Neuronal stem cell (in vitro differentiated cells): Measurements from ENCODE around the gene KY. TPM values are rescaled to one million over a fixed set of nuclear protein-coding genes. Genes with fewer than 3 reads are reported as not detected.

Source experiments
- DNase-seq: peaks from one replicate; pipeline ENCODE4 v3.0.0-alpha.2; 2013; ENCODE audit warnings: low spot score
- H2AFZ ChIP-seq: one replicate; pipeline ENCODE4 v1.6.1; 2013; ENCODE audit warnings: mild to moderate bottlenecking, low read length, inconsistent platforms
- H2AK5ac ChIP-seq: 2 replicates; pipeline ENCODE4 v1.6.1; 2013; ENCODE audit warnings: low read depth, mild to moderate bottlenecking, inconsistent platforms, low read length, moderate library complexity, mixed read lengths
- H2BK120ac ChIP-seq: 2 replicates; pipeline ENCODE4 v1.6.1; 2013; ENCODE audit warnings: low read depth, mild to moderate bottlenecking, inconsistent platforms, low read length, moderate library complexity, mixed read lengths
- H2BK12ac ChIP-seq: one replicate; pipeline ENCODE4 v1.6.1; 2013; ENCODE audit warnings: low read length, inconsistent platforms
- H2BK15ac ChIP-seq: 2 replicates; pipeline ENCODE4 v1.6.1; 2013; ENCODE audit warnings: mild to moderate bottlenecking, low read length, inconsistent platforms, mixed read lengths
- H2BK5ac ChIP-seq: one replicate; pipeline ENCODE4 v1.6.1; 2013; ENCODE audit warnings: inconsistent platforms, mild to moderate bottlenecking, low read length, moderate library complexity
- H3K14ac ChIP-seq: one replicate; pipeline ENCODE4 v1.6.1; 2013; ENCODE audit warnings: low read length, inconsistent platforms
- H3K18ac ChIP-seq: 2 replicates; pipeline ENCODE4 v1.6.1; 2013; ENCODE audit warnings: low read length, inconsistent platforms
- H3K23ac ChIP-seq: 2 replicates; pipeline ENCODE4 v1.6.1; 2013; ENCODE audit warnings: low read depth, mild to moderate bottlenecking, mixed read lengths, low read length, inconsistent platforms; ENCODE audit not compliant: poor library complexity
- H3K27ac ChIP-seq: replicated peaks from 3 replicates; pipeline ENCODE4 v1.5.1; 2013; ENCODE audit warnings: low read length, inconsistent platforms
- H3K27me3 ChIP-seq, 3 experiments: 2 replicates each; pipeline ENCODE4 v1.6.1; 2013; ENCODE audit warnings: low read length in 3 of 3, mild to moderate bottlenecking in 2 of 3, inconsistent platforms in 1 of 3, low read depth in 1 of 3, mixed read lengths in 1 of 3, moderate library complexity in 1 of 3; ENCODE audit not compliant: control insufficient read depth in 3 of 3, insufficient read depth in 3 of 3
- H3K36me3 ChIP-seq, 2 donors: replicated peaks in 1 of 2; 2 replicates each; pipeline ENCODE4 v1.6.1; 2013; ENCODE audit warnings: low read length in 2 of 2; ENCODE audit not compliant: control insufficient read depth in 2 of 2, insufficient read depth in 2 of 2
- H3K4ac ChIP-seq: 2 replicates; pipeline ENCODE4 v1.6.1; 2013; ENCODE audit warnings: inconsistent platforms, mild to moderate bottlenecking, low read length, moderate library complexity
- H3K4me1 ChIP-seq, 2 donors: 1 replicate in 1 of 2; 2 replicates in 1 of 2; pipeline ENCODE4 v1.6.1; 2013; ENCODE audit warnings: low read length in 2 of 2, low read depth in 1 of 2; ENCODE audit not compliant: control insufficient read depth in 2 of 2, insufficient read depth in 1 of 2
- H3K4me2 ChIP-seq: one replicate; pipeline ENCODE4 v1.6.1; 2013; ENCODE audit warnings: mild to moderate bottlenecking, low read length, inconsistent platforms; ENCODE audit not compliant: insufficient read depth, poor library complexity, severe bottlenecking
- H3K4me3 ChIP-seq, 2 donors: 2 replicates each; pipeline ENCODE4 v1.5.1; 2013; ENCODE audit warnings: low read length in 2 of 2, mild to moderate bottlenecking in 2 of 2, inconsistent platforms in 1 of 2, moderate library complexity in 1 of 2
- H3K79me1 ChIP-seq: one replicate; pipeline ENCODE4 v1.6.1; 2013; ENCODE audit warnings: low read depth, mild to moderate bottlenecking, inconsistent platforms, low read length, moderate library complexity
- H3K9ac ChIP-seq: one replicate; pipeline ENCODE4 v1.6.1; 2013; ENCODE audit warnings: mild to moderate bottlenecking, low read depth, low read length, inconsistent platforms; ENCODE audit not compliant: poor library complexity
- H3K9me3 ChIP-seq, 2 donors: replicated peaks in 1 of 2; 2 replicates each; pipeline versions ENCODE3 to v1.6.1; 2013; ENCODE audit warnings: low read length in 2 of 2, mild to moderate bottlenecking in 2 of 2, inconsistent platforms in 1 of 2, low read depth in 1 of 2, mixed read lengths in 1 of 2, moderate library complexity in 1 of 2; ENCODE audit not compliant: control insufficient read depth in 2 of 2, insufficient read depth in 1 of 2
- H4K8ac ChIP-seq: one replicate; pipeline ENCODE4 v1.6.1; 2013; ENCODE audit warnings: low read depth, mild to moderate bottlenecking, inconsistent platforms, low read length, moderate library complexity
- H4K91ac ChIP-seq: one replicate; pipeline ENCODE4 v1.6.1; 2013; ENCODE audit warnings: low read length, low read depth, mild to moderate bottlenecking, inconsistent platforms; ENCODE audit not compliant: poor library complexity
- WGBS, 2 donors: extraction: QIAGEN DNeasy Blood & Tissue Kit; methylation state at CpG; one replicate each; pipeline ENCODE4 v1.1.7; 2013; ENCODE audit warnings: missing lambda C conversion rate in 2 of 2, mixed read lengths in 1 of 2; ENCODE audit not compliant: insufficient read length in 2 of 2, insufficient replicate concordance in 1 of 2; ENCODE audit errors: extremely low coverage in 2 of 2; 5-methylcytosine and 5-hydroxymethylcytosine counted together
- polyA plus RNA-seq, 2 experiments: library from polyadenylated mRNA; stranded (reverse); fragments of 200-250 nt; gene quantifications; one replicate each; pipeline ENCODE4 v1.2.3, GENCODE V29; 2013

KY gene
- polyA plus RNA-seq (2013, experiment 1 of 2) = 0.04 TPM
- 0.03 TPM for polyA plus RNA-seq (2013, experiment 2 of 2)

- Histone ChIP-seq H3K4ac (no peak within 1 kb of the TSS), H4K91ac (no peak within 1 kb of the TSS), H2BK5ac (no peak within 1 kb of the TSS), H3K9me3 (no peaks in the 10 kb centered on the region), H2BK120ac (no peak within 1 kb of the TSS), H3K9ac (peak within 1 kb of the TSS; percentile 82), H4K8ac (no peak within 1 kb of the TSS), H3K4me2 (peak within 1 kb of the TSS; percentile 78), H3K18ac (peak within 1 kb of the TSS; percentile 74), H3K4me1 (peaks cover 3 to 7% of the 10 kb centered on the region in 2 donors), H3K79me1 (no peaks in the 10 kb centered on the region), H3K27me3 (peaks cover 0 to 68% (median 30%) of the 10 kb centered on the region in 3 experiments), H3K14ac (peak within 1 kb of the TSS; percentile 85), H3K36me3 (no peaks in the 10 kb centered on the region), H2AK5ac (peak within 1 kb of the TSS; percentile 40), H3K23ac (peak within 1 kb of the TSS; percentile 32), H2AFZ (peak within 1 kb of the TSS; percentile 89), H2BK12ac (peak within 1 kb of the TSS; percentile 14), H3K4me3 (peak within 1 kb of the TSS; percentile 41 to 70), H2BK15ac (no peak within 1 kb of the TSS), H3K27ac (no peak within 1 kb of the TSS)
- peak; percentile 39 for DNase-seq
- no CpG with 5 or more reads among the region's 77 CpGs for WGBS, 2 donors
These were observed at the start of gene KY for GRCh38 chr3:134650431-134651346. Gene KY, minus strand, starts transcription at chr3:134651022. Its CDS starts 62 bp downstream, at chr3:134650960.

DNA sequence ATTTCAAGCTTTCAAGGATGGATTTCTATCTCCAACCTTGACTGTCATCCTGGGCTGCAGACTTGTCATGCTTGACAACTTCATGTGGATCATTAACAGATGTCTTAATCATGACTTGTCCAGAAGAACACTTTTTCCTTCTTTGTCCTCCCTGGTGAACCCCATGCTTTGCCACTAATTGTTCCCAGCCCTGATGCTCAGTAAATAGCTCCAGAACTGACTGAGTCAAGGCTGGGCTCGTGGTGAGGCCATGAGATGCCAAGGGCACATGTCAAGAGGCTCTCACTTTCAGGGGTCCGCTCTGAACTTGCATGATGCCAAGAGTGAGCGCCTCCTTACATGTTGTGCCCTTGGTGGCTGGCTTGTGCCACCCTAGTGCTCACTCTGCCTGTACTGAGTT, 48.9 kb upstream of the KY start:
- H2BK5ac ChIP-seq = no peak overlapping the region
- H3K27ac ChIP-seq = no peak overlapping the region
- H2BK15ac ChIP-seq = no peak overlapping the region
- H3K4ac ChIP-seq = no peak overlapping the region
- no peak overlapping the region for H2BK120ac ChIP-seq
- no peaks in the 10 kb centered on the region for H3K79me1 ChIP-seq
- peaks cover 2 to 9% of the 10 kb centered on the region in 2 donors for H3K4me1 ChIP-seq
- no peaks in the 10 kb centered on the region for H3K36me3 ChIP-seq
- H3K27me3 ChIP-seq = peaks cover 0 to 8% (median 4%) of the 10 kb centered on the region in 3 experiments
- H3K14ac ChIP-seq = no peak overlapping the region
- H4K91ac ChIP-seq = no peak overlapping the region
- WGBS, 2 donors = no CpG with 5 or more reads among the region's 3 CpGs
- H2AK5ac ChIP-seq = no peak overlapping the region
- DNase-seq = no peak
- no peaks in the 10 kb centered on the region for H3K9me3 ChIP-seq
- no peak overlapping the region for H3K4me3 ChIP-seq
- no peak overlapping the region for H3K9ac ChIP-seq
- H4K8ac ChIP-seq = no peak overlapping the region
- H3K23ac ChIP-seq = no peak overlapping the region
- H2BK12ac ChIP-seq = no peak overlapping the region
- no peak overlapping the region for H3K4me2 ChIP-seq
- H3K18ac ChIP-seq = no peak overlapping the region
- H2AFZ ChIP-seq = no peak overlapping the region

- Histone ChIP-seq H3K79me1 (no peaks in the 10 kb centered on the region), H3K27me3 (peaks cover 0 to 8% (median 4%) of the 10 kb centered on the region in 3 experiments), H3K23ac (no peak overlapping the region), H2BK120ac (no peak overlapping the region), H3K14ac (no peak overlapping the region), H3K4ac (no peak overlapping the region), H3K9me3 (no peaks in the 10 kb centered on the region), H3K9ac (no peak overlapping the region), H2BK15ac (no peak overlapping the region), H2BK5ac (no peak overlapping the region), H3K4me1 (peaks cover 7 to 12% of the 10 kb centered on the region in 2 donors), H2AK5ac (no peak overlapping the region), H3K27ac (no peak overlapping the region), H3K18ac (no peak overlapping the region), H4K8ac (no peak overlapping the region), H3K4me2 (no peak overlapping the region), H3K36me3 (no peaks in the 10 kb centered on the region), H4K91ac (no peak overlapping the region), H3K4me3 (no peak overlapping the region), H2AFZ (no peak overlapping the region), H2BK12ac (no peak overlapping the region)
- no peak for DNase-seq
- no CpG with 5 or more reads among the region's 8 CpGs for WGBS, 2 donors
These were observed 48.4 kb upstream of the KY start for GRCh38 chr3:134699141-134699711.
